ENCODE results near the gene ETV6. TPM values are rescaled to one million over a fixed set of nuclear protein-coding genes. Genes with fewer than 3 reads are reported as not detected.

The ETV6 gene
- polyA plus RNA-seq, 3 donors, result 3.3 to 7.7 (median 4.4) TPM

GRCh38 chr12:11758087-11758486 lies 108.6 kb downstream of the ETV6 start:
- H3K27ac ChIP-seq (ENCODE audit: low read depth, low read length), result no peak overlapping the region
- WGBS, 3 donors, result 81 to 86% (median 83%) methylated on average over 4 of the region's 4 CpGs

- 41 to 60% (median 46%) methylated on average over 14 of the region's 14 CpGs for WGBS, 3 donors
- H3K27ac ChIP-seq (ENCODE audit: low read depth, low read length), result no peak overlapping the region
Measured at GRCh38 chr12:11758510-11759493, 109.3 kb downstream of the ETV6 start.

GRCh38 chr12:11759494-11759878 lies 110.0 kb downstream of the ETV6 start:
- H3K27ac ChIP-seq (ENCODE audit: low read depth, low read length), result no peak overlapping the region
- WGBS, 3 donors, result 63 to 89% (median 68%) methylated on average over 5 of the region's 5 CpGs

- H3K27ac ChIP-seq (ENCODE audit: low read depth, low read length), result no peak overlapping the region
- WGBS, 3 donors, result 56 to 90% (median 85%) methylated on average over 3 of the region's 3 CpGs
Measured at GRCh38 chr12:11759899-11760298, 110.4 kb downstream of the ETV6 start.

GRCh38 chr12:11761869-11762567 lies 112.5 kb downstream of the ETV6 start:
- no peak overlapping the region for H3K27ac ChIP-seq (ENCODE audit: low read depth, low read length)
- 67 to 80% (median 72%) methylated on average over 8 of the region's 8 CpGs for WGBS, 3 donors

GRCh38 chr12:11762723-11763326 lies 113.4 kb downstream of the ETV6 start:
- WGBS, 3 donors, result 76 to 87% (median 79%) methylated on average over 9 of the region's 9 CpGs
- no peak overlapping the region for H3K27ac ChIP-seq (ENCODE audit: low read depth, low read length)

- no peak overlapping the region for H3K27ac ChIP-seq (ENCODE audit: low read depth, low read length)
- 76 to 84% (median 77%) methylated on average over 7 of the region's 7 CpGs for WGBS, 3 donors
Measured at GRCh38 chr12:11763760-11764520, 114.5 kb downstream of the ETV6 start.

GRCh38 chr12:11764837-11765236 lies 115.4 kb downstream of the ETV6 start:
- H3K27ac ChIP-seq (ENCODE audit: low read depth, low read length), result no peak overlapping the region

GRCh38 chr12:11765421-11765816 lies 115.9 kb downstream of the ETV6 start:
- 38 to 94% (median 54%) methylated on average over 2 of the region's 2 CpGs for WGBS, 3 donors
- H3K27ac ChIP-seq (ENCODE audit: low read depth, low read length), result no peak overlapping the region

- 16 to 69% (median 30%) methylated on average over 19 of the region's 19 CpGs for WGBS, 3 donors
- H3K27ac ChIP-seq (ENCODE audit: low read depth, low read length), result peak overlapping the region; percentile 79
Measured at GRCh38 chr12:11765817-11766794, 116.6 kb downstream of the ETV6 start.

- peak overlapping the region; percentile 79 for H3K27ac ChIP-seq (ENCODE audit: low read depth, low read length)
- 76 to 82% (median 80%) methylated on average over 4 of the region's 4 CpGs for WGBS, 3 donors
Measured at GRCh38 chr12:11767029-11767724, 117.7 kb downstream of the ETV6 start.

GRCh38 chr12:11767798-11768197 lies 118.3 kb downstream of the ETV6 start:
- WGBS, 3 donors, result 35 to 45% (median 37%) methylated on average over 3 of the region's 3 CpGs
- H3K27ac ChIP-seq (ENCODE audit: low read depth, low read length), result no peak overlapping the region

GRCh38 chr12:11768233-11768965 lies 118.9 kb downstream of the ETV6 start:
- WGBS, 3 donors, result 45 to 91% (median 89%) methylated on average over 5 of the region's 5 CpGs
- H3K27ac ChIP-seq (ENCODE audit: low read depth, low read length), result no peak overlapping the region

GRCh38 chr12:11769723-11770514 lies 120.4 kb downstream of the ETV6 start:
- H3K27ac ChIP-seq (ENCODE audit: low read depth, low read length), result no peak overlapping the region
- WGBS, 3 donors, result 64 to 76% (median 65%) methylated on average over 12 of the region's 12 CpGs

- H3K27ac ChIP-seq (ENCODE audit: low read depth, low read length), result no peak overlapping the region
- 80 to 91% (median 87%) methylated on average over 3 of the region's 3 CpGs for WGBS, 3 donors
Measured at GRCh38 chr12:11771356-11771755, 121.9 kb downstream of the ETV6 start.

Data from adipose tissue (tissue), 3 donors.